Mesenchymal stem cell (in vitro differentiated cells and primary cell): Measurements from ENCODE around the gene SPOCD1.

Experiments
- DNase-seq: peaks from one replicate; pipeline ENCODE4 v3.0.0-alpha.2; 2013
- H2AFZ ChIP-seq: one replicate; pipeline ENCODE4 v1.6.1; 2013; ENCODE audit warnings: low read depth, mild to moderate bottlenecking, control low read depth, inconsistent platforms, low read length, moderate library complexity
- H2AK5ac ChIP-seq: 2 replicates; pipeline ENCODE4 v1.6.1; 2013; ENCODE audit warnings: low read length, moderate library complexity, mild to moderate bottlenecking, inconsistent platforms; ENCODE audit not compliant: severe bottlenecking
- H2BK120ac ChIP-seq: one replicate; pipeline ENCODE4 v1.6.1; 2013; ENCODE audit warnings: low read depth, mild to moderate bottlenecking, inconsistent platforms, low read length, moderate library complexity
- H2BK12ac ChIP-seq, 2 experiments: one replicate each; pipeline ENCODE4 v1.6.1; 2013; ENCODE audit warnings: inconsistent platforms in 2 of 2, low read length in 2 of 2, mild to moderate bottlenecking in 2 of 2, moderate library complexity in 2 of 2, control low read depth in 1 of 2
- H2BK15ac ChIP-seq: one replicate; pipeline ENCODE4 v1.6.1; 2013; ENCODE audit warnings: mild to moderate bottlenecking, low read depth, inconsistent platforms; ENCODE audit not compliant: poor library complexity, severe bottlenecking
- H2BK5ac ChIP-seq: 2 replicates; pipeline ENCODE4 v1.6.1; 2013; ENCODE audit warnings: low read depth, mild to moderate bottlenecking, low read length, control low read depth, inconsistent platforms; ENCODE audit not compliant: poor library complexity, severe bottlenecking
- H3K14ac ChIP-seq, 2 experiments: one replicate each; pipeline ENCODE4 v1.6.1; 2013; ENCODE audit warnings: inconsistent platforms in 2 of 2, low read length in 2 of 2, control low read depth in 1 of 2, mild to moderate bottlenecking in 1 of 2, moderate library complexity in 1 of 2
- H3K18ac ChIP-seq, 2 experiments: one replicate each; pipeline ENCODE4 v1.6.1; 2013; ENCODE audit warnings: inconsistent platforms in 2 of 2, low read length in 2 of 2, control low read depth in 1 of 2, low read depth in 1 of 2, mild to moderate bottlenecking in 1 of 2
- H3K23ac ChIP-seq, 2 experiments: one replicate each; pipeline ENCODE4 v1.6.1; 2013; ENCODE audit warnings: inconsistent platforms in 2 of 2, low read length in 2 of 2, mild to moderate bottlenecking in 2 of 2, moderate library complexity in 2 of 2, control low read depth in 1 of 2
- H3K27ac ChIP-seq: 2 replicates; pipeline ENCODE4 v1.5.1; 2013; ENCODE audit warnings: mild to moderate bottlenecking, moderate library complexity, low read length, control low read depth, inconsistent platforms; ENCODE audit not compliant: poor library complexity, severe bottlenecking
- H3K27me3 ChIP-seq, 2 experiments: 2 replicates each; pipeline versions ENCODE4 v1.6.1 to v1.7.0; 2013; ENCODE audit warnings: low read length in 2 of 2, mild to moderate bottlenecking in 2 of 2, moderate library complexity in 2 of 2, control low read depth in 1 of 2, inconsistent platforms in 1 of 2; ENCODE audit not compliant: control insufficient read depth in 1 of 2, insufficient read depth in 1 of 2
- H3K36me3 ChIP-seq, 2 experiments: 2 replicates each; pipeline versions ENCODE4 v1.6.1 to v1.7.0; 2013; ENCODE audit warnings: low read length in 2 of 2, control low read depth in 1 of 2, inconsistent platforms in 1 of 2, low read depth in 1 of 2, mild to moderate bottlenecking in 1 of 2; ENCODE audit not compliant: insufficient read depth in 2 of 2, control insufficient read depth in 1 of 2
- H3K4ac ChIP-seq, 2 experiments: one replicate each; pipeline ENCODE4 v1.6.1; 2013; ENCODE audit warnings: inconsistent platforms in 2 of 2, low read length in 2 of 2, mild to moderate bottlenecking in 2 of 2, moderate library complexity in 2 of 2, control low read depth in 1 of 2, low read depth in 1 of 2
- H3K4me1 ChIP-seq: 2 replicates; pipeline ENCODE4 v1.6.1; 2013; ENCODE audit warnings: low read depth, low read length, control low read depth; ENCODE audit not compliant: control insufficient read depth, insufficient read depth
- H3K4me2 ChIP-seq: 2 replicates; pipeline ENCODE4 v1.6.1; 2013; ENCODE audit warnings: low read length, mild to moderate bottlenecking, inconsistent platforms; ENCODE audit not compliant: poor library complexity, severe bottlenecking
- H3K4me3 ChIP-seq, 2 experiments: 2 replicates each; pipeline versions ENCODE4 v1.5.1 to v1.7.0; 2013; ENCODE audit warnings: low read length in 2 of 2, mild to moderate bottlenecking in 2 of 2, control low read depth in 1 of 2, low read depth in 1 of 2; ENCODE audit not compliant: insufficient read depth in 1 of 2
- H3K79me1 ChIP-seq: replicated peaks from 2 replicates; pipeline ENCODE4 v1.6.1; 2013; ENCODE audit warnings: mild to moderate bottlenecking, control low read depth, low read length, inconsistent platforms; ENCODE audit not compliant: poor library complexity, severe bottlenecking
- H3K9ac ChIP-seq: 2 replicates; pipeline ENCODE4 v1.7.0; 2013; ENCODE audit warnings: mild to moderate bottlenecking, low read length, moderate library complexity
- H3K9me3 ChIP-seq: 2 replicates; pipeline ENCODE4 v1.7.0; 2013; ENCODE audit warnings: mild to moderate bottlenecking, low read length; ENCODE audit not compliant: control insufficient read depth
- H4K8ac ChIP-seq: one replicate; pipeline ENCODE4 v1.6.1; 2013; ENCODE audit warnings: inconsistent platforms, mild to moderate bottlenecking, low read length, moderate library complexity
- H4K91ac ChIP-seq: one replicate; pipeline ENCODE4 v1.6.1; 2013; ENCODE audit warnings: mild to moderate bottlenecking, low read length, inconsistent platforms
- WGBS: methylation state at CpG from one replicate; pipeline ENCODE4 v1.1.7; 2013; ENCODE audit warnings: mixed read lengths; 5-methylcytosine and 5-hydroxymethylcytosine counted together

SPOCD1 gene

GRCh38 chr1:31792541-31792940, 23.3 kb downstream of the SPOCD1 start:
- Histone ChIP-seq H3K79me1 (peaks cover 9% of the 10 kb centered on the region), H3K9ac (no peak overlapping the region), H2BK12ac (no peak overlapping the region), H3K36me3 (peaks cover 6 to 17% of the 10 kb centered on the region in 2 experiments), H2AFZ (no peak overlapping the region), H2BK15ac (no peak overlapping the region), H3K4me2 (no peak overlapping the region), H3K14ac (no peak overlapping the region), H2BK5ac (no peak overlapping the region), H3K23ac (no peak overlapping the region), H3K4me3 (no peak overlapping the region), H4K8ac (no peak overlapping the region), H2AK5ac (no peak overlapping the region), H3K18ac (no peak overlapping the region), H3K4me1 (peaks cover 21% of the 10 kb centered on the region), H3K4ac (no peak overlapping the region), H3K27ac (no peak overlapping the region), H2BK120ac (no peak overlapping the region), H3K9me3 (no peaks in the 10 kb centered on the region), H4K91ac (no peak overlapping the region), H3K27me3 (no peaks in the 10 kb centered on the region)
- 100% methylated on average over 4 of the region's 4 CpGs for WGBS
- no peak for DNase-seq

- H2BK5ac ChIP-seq, result no peak overlapping the region
- no peak overlapping the region for H3K9ac ChIP-seq
- H3K27ac ChIP-seq, result no peak overlapping the region
- H3K4ac ChIP-seq, result no peak overlapping the region
- H3K23ac ChIP-seq, result no peak overlapping the region
- DNase-seq, result no peak
- no peak overlapping the region for H3K14ac ChIP-seq
- no peak overlapping the region for H4K8ac ChIP-seq
- no peaks in the 10 kb centered on the region for H3K9me3 ChIP-seq
- no peak overlapping the region for H2BK15ac ChIP-seq
- H2BK12ac ChIP-seq, result no peak overlapping the region
- H3K27me3 ChIP-seq, result no peaks in the 10 kb centered on the region
- H4K91ac ChIP-seq, result no peak overlapping the region
- peaks cover 17% of the 10 kb centered on the region for H3K4me1 ChIP-seq
- no peak overlapping the region for H2AK5ac ChIP-seq
- H3K18ac ChIP-seq, result no peak overlapping the region
- no peak overlapping the region for H3K4me3 ChIP-seq
- H3K4me2 ChIP-seq, result no peak overlapping the region
- peaks cover 9% of the 10 kb centered on the region for H3K79me1 ChIP-seq
- 84% methylated on average over 11 of the region's 11 CpGs for WGBS
- H2AFZ ChIP-seq, result no peak overlapping the region
- peaks cover 6 to 17% of the 10 kb centered on the region in 2 experiments for H3K36me3 ChIP-seq
- no peak overlapping the region for H2BK120ac ChIP-seq
Measured at GRCh38 chr1:31792116-31792515, 23.7 kb downstream of the SPOCD1 start.

GRCh38 chr1:31791131-31791858, 24.5 kb downstream of the SPOCD1 start:
- WGBS, result 95% methylated on average over 12 of the region's 13 CpGs
- Histone ChIP-seq H4K91ac (no peak overlapping the region), H2AK5ac (no peak overlapping the region), H3K27ac (no peak overlapping the region), H3K9ac (peak overlapping the region; percentile 10), H3K27me3 (no peaks in the 10 kb centered on the region), H3K4me1 (peaks cover 15% of the 10 kb centered on the region), H2BK15ac (no peak overlapping the region), H2BK5ac (no peak overlapping the region), H2BK12ac (no peak overlapping the region), H4K8ac (no peak overlapping the region), H3K4me2 (no peak overlapping the region), H3K4me3 (no peak overlapping the region), H3K23ac (no peak overlapping the region), H3K14ac (no peak overlapping the region), H3K36me3 (peaks cover 6 to 14% of the 10 kb centered on the region in 2 experiments), H3K79me1 (peaks cover 7% of the 10 kb centered on the region), H3K18ac (no peak overlapping the region), H3K4ac (no peak overlapping the region), H3K9me3 (no peaks in the 10 kb centered on the region), H2AFZ (peak overlapping the region; percentile 32), H2BK120ac (no peak overlapping the region)
- no peak for DNase-seq

- 80% methylated on average over 10 of the region's 11 CpGs for WGBS
- Histone ChIP-seq H4K8ac (no peak overlapping the region), H2BK15ac (no peak overlapping the region), H3K14ac (no peak overlapping the region), H3K23ac (no peak overlapping the region), H3K36me3 (peaks cover 6 to 14% of the 10 kb centered on the region in 2 experiments), H3K27ac (no peak overlapping the region), H3K4ac (no peak overlapping the region), H3K4me1 (peaks cover 8% of the 10 kb centered on the region), H3K9ac (peak overlapping the region; percentile 74), H3K4me2 (no peak overlapping the region), H3K18ac (no peak overlapping the region), H2BK12ac (peak overlapping the region in 1 of 2 experiments; percentile 23), H3K27me3 (no peaks in the 10 kb centered on the region), H2BK5ac (no peak overlapping the region), H4K91ac (no peak overlapping the region), H3K79me1 (peaks cover 6% of the 10 kb centered on the region), H2AFZ (no peak overlapping the region), H3K9me3 (no peaks in the 10 kb centered on the region), H2AK5ac (no peak overlapping the region), H2BK120ac (no peak overlapping the region), H3K4me3 (no peak overlapping the region)
- no peak for DNase-seq
Measured at GRCh38 chr1:31790641-31791091, 25.2 kb downstream of the SPOCD1 start.
